ENCODE results near the gene RAI1. TPM values are rescaled to one million over a fixed set of nuclear protein-coding genes. Genes with fewer than 3 reads are reported as not detected.
A peak's percentile ranks its signal among the peaks of the same experiment; 100 is the strongest.

RAI1 gene
- total RNA-seq, 1 donor from 2014 or later = 39.1 TPM

DNA sequence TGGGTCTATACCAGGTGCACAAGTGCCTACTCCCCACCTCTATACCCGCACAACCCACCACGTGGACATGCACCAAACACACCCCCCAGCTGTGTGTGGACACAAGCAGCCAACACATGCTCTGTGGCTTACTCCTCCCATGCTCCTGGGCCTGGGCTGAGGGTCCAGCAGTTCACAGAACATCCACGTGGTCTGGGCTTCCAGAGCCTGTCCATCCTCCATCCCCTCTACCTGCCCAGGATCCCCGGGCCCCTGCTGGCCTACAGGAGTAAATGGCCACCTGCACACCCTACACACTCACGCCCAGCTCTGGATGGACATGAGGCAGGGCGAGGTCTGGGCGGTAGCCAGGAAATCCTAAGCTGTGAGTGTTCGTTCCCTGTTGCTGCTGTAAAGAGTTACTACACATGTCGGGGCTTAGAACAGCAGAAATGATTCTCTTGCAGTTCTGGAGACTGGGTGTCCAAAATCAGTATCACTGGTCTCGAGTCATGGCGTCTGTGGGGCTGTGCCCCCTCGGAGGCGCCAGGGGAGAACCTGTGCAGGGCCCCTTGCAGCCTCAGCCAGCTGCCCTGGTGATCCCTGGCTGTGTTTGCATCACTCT is 15.0 kb upstream of the RAI1 start:
- H3K4me1 ChIP-seq (ENCODE audit: insufficient read depth, low read length) = peaks cover 22% of the 10 kb centered on the region
- FAIRE-seq = no peak
- Mint-ChIP-seq H3K4me1 (ENCODE audit: low read depth, unreplicated experiment) (peaks cover 18% of the 10 kb centered on the region), H3K27ac (ENCODE audit: unreplicated experiment) (peak overlapping the region; percentile 47), H3K36me3 (ENCODE audit: low read depth, unreplicated experiment) (no peaks in the 10 kb centered on the region), H3K9me3 (ENCODE audit: unreplicated experiment) (no peaks in the 10 kb centered on the region), H3K4me3 (ENCODE audit: unreplicated experiment) (no peak overlapping the region), H3K27me3 (ENCODE audit: low read depth, unreplicated experiment) (peaks cover 13% of the 10 kb centered on the region)
- H2AFZ ChIP-seq (ENCODE audit: low read depth, low read length) = no peak overlapping the region
- no peak overlapping the region for H3K9ac ChIP-seq (ENCODE audit: low read length)
- peak; percentile 73 for DNase-seq (ENCODE audit: low read depth)
- no peaks in the 10 kb centered on the region for H3K9me3 ChIP-seq (ENCODE audit: insufficient read depth, low read depth, low read length)
- H3K27me3 ChIP-seq (ENCODE audit: insufficient read depth, low read length) = no peaks in the 10 kb centered on the region
- no peak for TF ChIP-seq EZH2 (IDR thresholded peaks at IDR 0.05; ENCODE audit: insufficient read depth, low read length)
- TF ChIP-seq, protein P1, sequence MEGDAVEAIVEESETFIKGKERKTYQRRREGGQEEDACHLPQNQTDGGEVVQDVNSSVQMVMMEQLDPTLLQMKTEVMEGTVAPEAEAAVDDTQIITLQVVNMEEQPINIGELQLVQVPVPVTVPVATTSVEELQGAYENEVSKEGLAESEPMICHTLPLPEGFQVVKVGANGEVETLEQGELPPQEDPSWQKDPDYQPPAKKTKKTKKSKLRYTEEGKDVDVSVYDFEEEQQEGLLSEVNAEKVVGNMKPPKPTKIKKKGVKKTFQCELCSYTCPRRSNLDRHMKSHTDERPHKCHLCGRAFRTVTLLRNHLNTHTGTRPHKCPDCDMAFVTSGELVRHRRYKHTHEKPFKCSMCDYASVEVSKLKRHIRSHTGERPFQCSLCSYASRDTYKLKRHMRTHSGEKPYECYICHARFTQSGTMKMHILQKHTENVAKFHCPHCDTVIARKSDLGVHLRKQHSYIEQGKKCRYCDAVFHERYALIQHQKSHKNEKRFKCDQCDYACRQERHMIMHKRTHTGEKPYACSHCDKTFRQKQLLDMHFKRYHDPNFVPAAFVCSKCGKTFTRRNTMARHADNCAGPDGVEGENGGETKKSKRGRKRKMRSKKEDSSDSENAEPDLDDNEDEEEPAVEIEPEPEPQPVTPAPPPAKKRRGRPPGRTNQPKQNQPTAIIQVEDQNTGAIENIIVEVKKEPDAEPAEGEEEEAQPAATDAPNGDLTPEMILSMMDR (IDR thresholded peaks at IDR 0.05; ENCODE audit: insufficient read depth, low read depth, low read length) = no peak
- H3K4me2 ChIP-seq (ENCODE audit: low read length) = peak overlapping the region; percentile 13
- H3K27ac ChIP-seq (ENCODE audit: low read depth, low read length) = no peak overlapping the region
- no peaks in the 10 kb centered on the region for H3K79me2 ChIP-seq (ENCODE audit: insufficient read depth, low read length)
- no peak overlapping the region for H3K4me3 ChIP-seq (ENCODE audit: insufficient read depth, low read depth, low read length)
- no peaks in the 10 kb centered on the region for H3K36me3 ChIP-seq (ENCODE audit: insufficient read depth, low read length)
- no peaks in the 10 kb centered on the region for H4K20me1 ChIP-seq (ENCODE audit: insufficient read depth, low read length)

GRCh38 chr17:17667231-17667630 is 14.0 kb upstream of the RAI1 start:
- H3K4me2 ChIP-seq (ENCODE audit: low read length) = no peak overlapping the region
- H3K4me3 ChIP-seq (ENCODE audit: insufficient read depth, low read depth, low read length) = no peak overlapping the region
- Mint-ChIP-seq H3K27ac (ENCODE audit: unreplicated experiment) (peak overlapping the region; percentile 36), H3K36me3 (ENCODE audit: low read depth, unreplicated experiment) (no peaks in the 10 kb centered on the region), H3K4me1 (ENCODE audit: low read depth, unreplicated experiment) (peaks cover 26% of the 10 kb centered on the region), H3K27me3 (ENCODE audit: low read depth, unreplicated experiment) (peaks cover 16% of the 10 kb centered on the region), H3K4me3 (ENCODE audit: unreplicated experiment) (no peak overlapping the region), H3K9me3 (ENCODE audit: unreplicated experiment) (no peaks in the 10 kb centered on the region)
- TF ChIP-seq, protein P1 (IDR thresholded peaks at IDR 0.05; ENCODE audit: insufficient read depth, low read depth, low read length) = no peak
- TF ChIP-seq EZH2 (IDR thresholded peaks at IDR 0.05; ENCODE audit: insufficient read depth, low read length) = no peak
- no peak for DNase-seq (ENCODE audit: low read depth)
- H3K27me3 ChIP-seq (ENCODE audit: insufficient read depth, low read length) = no peaks in the 10 kb centered on the region
- H3K9me3 ChIP-seq (ENCODE audit: insufficient read depth, low read depth, low read length) = no peaks in the 10 kb centered on the region
- H4K20me1 ChIP-seq (ENCODE audit: insufficient read depth, low read length) = no peaks in the 10 kb centered on the region
- no peak overlapping the region for H2AFZ ChIP-seq (ENCODE audit: low read depth, low read length)
- no peak for FAIRE-seq
- H3K27ac ChIP-seq (ENCODE audit: low read depth, low read length) = no peak overlapping the region
- H3K79me2 ChIP-seq (ENCODE audit: insufficient read depth, low read length) = no peaks in the 10 kb centered on the region
- H3K4me1 ChIP-seq (ENCODE audit: insufficient read depth, low read length) = peaks cover 22% of the 10 kb centered on the region
- no peak overlapping the region for H3K9ac ChIP-seq (ENCODE audit: low read length)
- H3K36me3 ChIP-seq (ENCODE audit: insufficient read depth, low read length) = no peaks in the 10 kb centered on the region

DNA sequence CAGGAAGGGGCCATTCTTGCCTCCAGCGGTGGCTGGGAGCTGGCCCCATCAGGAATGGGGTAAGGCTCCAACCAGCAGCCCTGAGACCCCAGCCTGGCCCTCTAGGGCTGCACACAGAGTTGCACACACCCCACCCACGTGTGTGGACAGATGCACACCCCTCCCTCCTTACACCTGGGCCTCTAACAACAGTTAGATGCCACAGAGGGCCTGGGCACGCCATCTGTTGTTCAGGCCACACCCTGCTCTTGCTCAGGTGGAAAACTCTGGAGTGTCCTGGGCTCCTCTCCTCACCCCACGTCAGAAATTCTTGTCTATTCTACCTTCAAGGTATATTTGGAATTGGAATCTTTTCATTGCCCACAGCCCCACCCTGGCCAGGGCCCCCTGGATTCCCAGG is 13.3 kb upstream of the RAI1 start:
- Mint-ChIP-seq H3K9me3 (ENCODE audit: unreplicated experiment) (no peaks in the 10 kb centered on the region), H3K36me3 (ENCODE audit: low read depth, unreplicated experiment) (no peaks in the 10 kb centered on the region), H3K4me3 (ENCODE audit: unreplicated experiment) (no peak overlapping the region), H3K27ac (ENCODE audit: unreplicated experiment) (no peak overlapping the region), H3K4me1 (ENCODE audit: low read depth, unreplicated experiment) (peaks cover 28% of the 10 kb centered on the region), H3K27me3 (ENCODE audit: low read depth, unreplicated experiment) (peaks cover 16% of the 10 kb centered on the region)
- Histone ChIP-seq H2AFZ (ENCODE audit: low read depth, low read length) (no peak overlapping the region), H3K9me3 (ENCODE audit: insufficient read depth, low read depth, low read length) (no peaks in the 10 kb centered on the region), H3K4me1 (ENCODE audit: insufficient read depth, low read length) (peaks cover 20% of the 10 kb centered on the region), H3K36me3 (ENCODE audit: insufficient read depth, low read length) (no peaks in the 10 kb centered on the region), H3K79me2 (ENCODE audit: insufficient read depth, low read length) (no peaks in the 10 kb centered on the region), H3K27ac (ENCODE audit: low read depth, low read length) (no peak overlapping the region), H3K4me3 (ENCODE audit: insufficient read depth, low read depth, low read length) (no peak overlapping the region), H4K20me1 (ENCODE audit: insufficient read depth, low read length) (no peaks in the 10 kb centered on the region), H3K4me2 (ENCODE audit: low read length) (no peak overlapping the region), H3K9ac (ENCODE audit: low read length) (no peak overlapping the region), H3K27me3 (ENCODE audit: insufficient read depth, low read length) (no peaks in the 10 kb centered on the region)
- FAIRE-seq (no peak), DNase-seq (ENCODE audit: low read depth) (no peak)
- TF ChIP-seq EZH2 (IDR thresholded peaks at IDR 0.05; ENCODE audit: insufficient read depth, low read length) = no peak
- TF ChIP-seq, protein P1 (IDR thresholded peaks at IDR 0.05; ENCODE audit: insufficient read depth, low read depth, low read length) = no peak
